HG02678 (cell line): Measurements from ENCODE around the gene BRINP1.

ENCODE experiments used
- ATAC-seq: cut with Tn5 transposase; IDR thresholded peaks from one replicate; pipeline ENCODE4 v1.9.1; 2021; ENCODE audit warnings: mild to moderate bottlenecking, moderate library complexity; ENCODE audit not compliant: unreplicated experiment

The BRINP1 gene

GRCh38 chr9:119343059-119343990 is 25.9 kb downstream of the BRINP1 start:
- no peak for ATAC-seq

GRCh38 chr9:119339056-119339455 is 30.2 kb downstream of the BRINP1 start:
- ATAC-seq, result no peak

GRCh38 chr9:119337573-119337972 is 31.7 kb downstream of the BRINP1 start:
- no peak for ATAC-seq

- ATAC-seq, result no peak
Observed at GRCh38 chr9:119334745-119335144, 34.5 kb downstream of the BRINP1 start.

- ATAC-seq, result no peak
Observed at GRCh38 chr9:119333507-119334229, 35.6 kb downstream of the BRINP1 start.

GRCh38 chr9:119332522-119332921 is 36.7 kb downstream of the BRINP1 start:
- no peak for ATAC-seq

- ATAC-seq, result no peak
Observed at GRCh38 chr9:119322184-119322583, 47.1 kb downstream of the BRINP1 start.

- no peak for ATAC-seq
Observed at GRCh38 chr9:119318371-119318770, 50.9 kb downstream of the BRINP1 start.

- no peak for ATAC-seq
Observed at GRCh38 chr9:119313846-119314245, 55.4 kb downstream of the BRINP1 start.

- no peak for ATAC-seq
Observed at GRCh38 chr9:119310741-119311140, 58.5 kb downstream of the BRINP1 start.

- ATAC-seq, result no peak
Observed at GRCh38 chr9:119307471-119307870, 61.8 kb downstream of the BRINP1 start.

- ATAC-seq, result no peak
Observed at GRCh38 chr9:119304555-119304954, 64.7 kb downstream of the BRINP1 start.

- no peak for ATAC-seq
Observed at GRCh38 chr9:119302988-119303698, 66.1 kb downstream of the BRINP1 start.

- no peak for ATAC-seq
Observed at GRCh38 chr9:119298076-119298853, 71.0 kb downstream of the BRINP1 start.

GRCh38 chr9:119291554-119291953 is 77.7 kb downstream of the BRINP1 start:
- no peak for ATAC-seq

GRCh38 chr9:119289740-119290433 is 79.3 kb downstream of the BRINP1 start:
- ATAC-seq, result peak; percentile 67

GRCh38 chr9:119284587-119285337 is 84.5 kb downstream of the BRINP1 start:
- ATAC-seq, result no peak

GRCh38 chr9:119284118-119284517 is 85.1 kb downstream of the BRINP1 start:
- no peak for ATAC-seq

- ATAC-seq, result no peak
Observed at GRCh38 chr9:119283078-119283794, 86.0 kb downstream of the BRINP1 start.
